Medulla oblongata (tissue), 1 donor: ENCODE measurements around the gene PGD.
"Not testable (repeated sequence)": the region's sequence is repeated elsewhere in the genome, so short reads cannot be mapped to it uniquely, and the experiment has no call there.

Experiments
- DNase-seq: peaks from one replicate; pipeline ENCODE4 v3.0.0-alpha.2; 2015; ENCODE audit errors: extremely low spot score

PGD gene

DNA sequence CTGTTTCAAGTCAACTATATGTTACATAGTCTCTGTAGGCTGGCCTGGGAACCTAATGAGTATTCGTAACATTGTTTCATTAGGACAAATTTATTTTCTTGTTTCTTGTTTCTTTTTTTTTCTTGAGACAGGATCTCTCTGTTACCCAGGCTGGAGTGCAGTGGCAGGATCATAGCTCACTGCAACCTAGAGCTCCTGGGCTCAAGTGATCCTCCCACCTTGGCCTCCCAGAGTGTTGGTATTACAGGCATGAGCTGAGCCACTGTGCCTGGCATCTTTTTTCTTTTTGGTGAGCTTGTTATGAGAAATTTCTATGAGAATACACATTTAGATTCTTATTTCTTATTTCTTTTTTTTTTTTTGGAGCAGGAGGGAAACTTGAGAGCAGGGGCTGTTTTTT is 38.2 kb downstream of the PGD start:
- DNase-seq = no peak

DNA sequence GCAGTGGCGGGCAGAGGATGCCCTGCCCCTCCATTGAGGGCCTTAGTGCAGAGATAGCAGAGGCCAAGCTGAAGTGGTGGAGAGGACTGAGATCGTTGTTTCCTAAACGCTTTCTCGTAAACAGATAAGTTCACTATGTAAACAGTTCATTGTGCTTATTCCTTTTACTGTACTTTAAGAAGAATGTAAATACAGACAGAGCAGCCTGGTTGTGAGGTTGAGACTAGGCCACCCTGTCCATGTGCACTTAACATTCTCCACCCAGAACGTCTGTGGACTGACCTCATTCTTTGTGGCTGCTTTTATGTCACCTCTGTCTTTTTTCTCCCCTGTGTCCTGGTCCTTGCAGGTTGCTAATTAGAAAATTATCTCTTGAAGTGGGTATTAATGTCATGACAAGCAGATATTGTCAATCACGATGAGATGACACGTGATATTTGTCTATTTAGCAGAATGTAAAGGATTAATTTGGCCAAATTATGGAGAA is 39.9 kb downstream of the PGD start:
- no peak for DNase-seq

DNA sequence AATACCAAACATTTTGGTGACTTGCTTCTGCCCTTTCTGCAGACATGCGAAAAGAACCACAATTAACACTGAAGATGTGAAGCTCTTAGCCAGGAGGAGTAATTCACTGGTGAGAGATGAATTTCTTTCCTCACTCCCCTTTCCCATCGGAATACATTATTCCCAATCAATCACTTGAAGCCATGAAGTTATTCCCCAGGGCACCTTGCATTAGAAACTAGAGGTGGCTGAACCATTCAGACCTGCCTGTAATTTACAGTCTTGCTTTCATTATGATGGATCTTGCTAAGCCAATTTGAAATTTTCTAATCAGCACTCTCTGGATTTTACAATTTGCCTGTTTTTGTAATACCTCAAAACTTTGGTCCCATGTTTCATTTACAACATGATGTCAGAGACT is 41.4 kb downstream of the PGD start:
- no peak for DNase-seq

DNA sequence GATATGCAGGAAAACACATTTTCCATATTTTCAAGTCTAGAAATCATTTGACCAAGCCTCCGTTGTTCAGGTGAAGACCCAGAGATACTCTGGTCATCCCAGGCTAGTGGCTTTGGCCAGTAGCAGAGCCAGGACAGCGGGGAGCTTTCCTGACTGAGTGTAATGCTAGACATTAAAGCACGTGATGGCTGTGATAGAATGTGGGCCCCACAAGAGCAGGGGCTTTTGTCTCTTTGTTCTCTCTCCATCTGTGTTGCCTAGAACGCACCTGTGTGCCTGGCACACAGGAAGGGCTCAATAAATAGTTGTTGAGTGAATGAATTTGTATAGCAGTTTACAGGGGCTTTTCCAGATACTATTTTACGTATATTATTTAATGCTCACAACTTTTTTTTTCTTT is 41.9 kb downstream of the PGD start:
- no peak for DNase-seq

DNA sequence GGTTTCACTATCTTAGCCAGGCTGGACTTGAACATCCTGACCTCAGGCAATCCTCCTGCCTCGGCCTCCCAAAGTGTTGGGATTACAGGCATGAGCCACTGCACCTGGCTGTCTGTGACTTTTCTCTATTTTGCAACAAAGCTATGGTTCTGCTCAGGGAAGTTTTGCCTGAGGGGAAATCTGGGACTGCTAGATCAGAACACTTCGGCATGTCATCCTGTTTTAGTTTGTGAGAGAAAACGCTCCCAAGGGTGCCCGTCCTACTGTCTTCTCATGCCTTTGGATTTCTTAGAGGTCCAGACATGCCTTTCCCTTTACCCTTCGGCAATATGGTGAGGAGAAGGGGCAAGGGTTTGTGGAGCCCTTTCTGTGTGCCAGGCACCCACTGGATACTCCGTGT is 45.4 kb downstream of the PGD start:
- no peak for DNase-seq

DNA sequence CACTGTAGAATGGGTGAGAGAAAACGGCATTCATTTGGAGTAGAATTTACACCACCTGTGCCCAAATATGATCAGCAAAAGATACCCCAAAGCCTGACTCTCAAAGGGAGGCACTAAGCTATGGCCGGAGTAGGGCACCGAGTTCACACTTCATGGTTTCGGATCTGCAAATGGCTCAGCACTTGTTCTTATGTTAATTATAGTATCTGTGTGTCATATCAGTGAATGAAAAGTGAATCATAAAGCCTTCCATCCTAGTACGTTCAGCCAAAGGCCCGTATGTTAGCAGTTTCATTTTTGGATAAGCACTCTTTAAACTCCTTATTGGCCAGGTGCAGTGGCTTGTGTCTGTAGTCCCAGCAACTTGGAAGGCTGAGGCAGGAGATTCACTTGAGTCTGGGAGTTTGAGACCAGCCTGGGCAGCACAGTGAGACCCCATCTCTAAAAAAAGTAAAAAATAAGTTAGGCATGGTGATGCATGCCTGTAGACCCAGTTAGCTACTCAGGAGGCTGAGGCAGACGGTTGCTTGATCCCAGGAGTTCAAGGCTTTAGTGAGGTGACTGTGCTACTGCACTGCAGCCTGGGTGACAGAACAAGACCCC is 46.0 kb downstream of the PGD start:
- no peak for DNase-seq

DNA sequence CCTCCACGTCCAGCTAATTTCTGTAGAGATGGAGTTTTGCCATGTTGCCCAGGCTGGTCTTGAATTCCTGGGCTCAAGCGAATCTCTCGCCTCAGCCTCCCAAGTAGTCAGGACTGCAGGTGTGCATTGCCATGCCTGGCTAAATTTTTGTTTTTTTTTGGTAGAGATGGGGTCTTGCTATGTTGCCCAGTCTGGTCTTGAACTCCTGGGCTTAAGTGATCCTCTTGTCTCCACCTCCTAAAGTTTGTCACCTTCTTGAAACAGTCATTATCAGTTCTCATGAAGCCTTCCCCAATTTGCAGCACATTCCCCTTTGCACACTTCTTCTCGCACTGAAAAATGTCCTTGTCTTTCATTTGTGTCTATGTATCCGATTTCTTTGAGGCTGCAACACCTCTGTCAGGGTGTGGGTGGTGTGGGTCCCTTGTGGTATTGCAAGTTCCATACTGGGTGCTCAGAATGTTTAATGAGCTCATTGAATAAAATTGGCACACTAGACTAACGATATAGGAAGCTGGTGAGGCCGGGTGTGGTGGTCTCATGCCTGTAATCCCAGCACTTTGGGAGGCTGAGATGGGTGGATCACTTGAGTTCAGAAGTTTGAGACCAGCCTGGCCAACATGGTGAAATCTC is 48.0 kb downstream of the PGD start:
- DNase-seq = no peak

DNA sequence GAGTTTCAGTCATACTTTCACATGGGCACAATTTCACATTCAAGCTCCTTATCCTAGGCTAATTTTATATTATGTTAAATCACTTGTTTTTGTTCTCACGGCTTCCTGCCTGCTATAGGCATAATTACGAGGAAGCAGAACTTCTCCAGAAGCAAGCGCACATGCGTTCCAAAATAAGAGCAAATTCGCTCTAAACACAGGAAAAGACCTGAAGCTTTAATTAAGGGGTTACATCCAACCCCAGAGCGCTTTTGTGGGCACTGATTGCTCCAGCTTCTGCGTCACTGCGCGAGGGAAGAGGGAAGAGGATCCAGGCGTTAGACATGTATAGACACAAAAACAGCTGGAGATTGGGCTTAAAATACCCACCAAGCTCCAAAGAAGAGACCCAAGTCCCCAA is 50.9 kb downstream of the PGD start, which contains the start of gene CORT:
TSS of gene CORT (plus strand) at position 281 of the 400 bp plus-strand sequence. CDS start 193 bp downstream, outside the sequence.
- DNase-seq = no peak

DNA sequence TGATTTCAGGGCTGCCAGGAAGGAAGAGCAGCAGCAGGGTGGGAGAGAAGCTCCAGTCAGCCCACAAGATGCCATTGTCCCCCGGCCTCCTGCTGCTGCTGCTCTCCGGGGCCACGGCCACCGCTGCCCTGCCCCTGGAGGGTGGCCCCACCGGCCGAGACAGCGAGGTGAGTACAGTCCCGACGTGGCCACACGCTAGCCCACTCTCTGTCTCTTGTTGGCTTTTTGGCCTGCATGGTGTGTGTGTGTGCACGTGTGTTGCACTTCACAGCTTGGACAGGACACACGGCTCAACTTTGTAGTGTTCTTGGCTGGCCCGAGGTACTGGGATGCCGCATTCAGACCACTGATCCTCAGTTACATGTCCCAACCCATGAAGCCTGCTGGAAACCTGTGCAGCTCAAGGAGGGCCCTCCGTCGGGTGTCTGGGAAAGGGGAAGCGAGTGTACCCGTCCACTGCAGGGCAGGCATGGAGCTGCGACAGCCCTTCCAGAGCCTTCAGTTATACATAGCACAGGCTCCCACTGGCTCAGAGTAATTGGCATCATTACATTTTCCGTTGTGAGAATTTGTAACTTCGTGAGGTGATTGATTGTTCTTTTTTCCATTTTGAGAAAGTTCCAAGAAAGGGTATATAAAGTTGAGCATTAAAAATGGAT is 51.4 kb downstream of the PGD start:
- DNase-seq = no peak

DNA sequence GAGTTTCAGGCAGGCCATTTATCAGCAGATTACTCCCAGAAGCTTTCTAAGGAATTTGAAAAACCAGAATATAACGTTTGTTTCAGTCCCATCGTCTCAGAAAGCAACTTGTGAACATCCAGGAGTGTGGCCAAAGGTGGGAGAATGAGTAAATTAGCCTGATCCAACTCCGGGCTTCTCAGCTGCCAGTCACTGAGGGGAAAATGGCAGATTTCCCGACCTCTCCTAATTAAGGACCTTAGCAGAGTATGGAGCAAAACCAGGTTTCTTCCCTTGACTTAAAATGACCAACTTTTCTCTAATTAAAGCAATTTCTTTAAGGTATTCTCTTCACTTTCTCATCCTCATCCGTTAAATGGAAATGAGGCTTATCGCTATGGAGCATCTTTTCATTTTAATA is 52.0 kb downstream of the PGD start:
- no peak for DNase-seq

DNA sequence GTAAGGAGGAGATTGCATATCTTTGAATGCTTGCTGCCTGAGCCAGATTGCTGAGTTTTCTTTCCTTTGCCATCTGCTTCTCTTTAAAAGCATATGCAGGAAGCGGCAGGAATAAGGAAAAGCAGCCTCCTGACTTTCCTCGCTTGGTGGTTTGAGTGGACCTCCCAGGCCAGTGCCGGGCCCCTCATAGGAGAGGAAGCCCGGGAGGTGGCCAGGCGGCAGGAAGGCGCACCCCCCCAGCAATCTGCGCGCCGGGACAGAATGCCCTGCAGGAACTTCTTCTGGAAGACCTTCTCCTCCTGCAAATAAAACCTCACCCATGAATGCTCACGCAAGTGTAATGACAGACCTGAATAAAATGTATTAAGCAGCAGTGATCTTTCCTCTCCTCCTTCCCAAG is 52.4 kb downstream of the PGD start:
- no peak for DNase-seq

DNA sequence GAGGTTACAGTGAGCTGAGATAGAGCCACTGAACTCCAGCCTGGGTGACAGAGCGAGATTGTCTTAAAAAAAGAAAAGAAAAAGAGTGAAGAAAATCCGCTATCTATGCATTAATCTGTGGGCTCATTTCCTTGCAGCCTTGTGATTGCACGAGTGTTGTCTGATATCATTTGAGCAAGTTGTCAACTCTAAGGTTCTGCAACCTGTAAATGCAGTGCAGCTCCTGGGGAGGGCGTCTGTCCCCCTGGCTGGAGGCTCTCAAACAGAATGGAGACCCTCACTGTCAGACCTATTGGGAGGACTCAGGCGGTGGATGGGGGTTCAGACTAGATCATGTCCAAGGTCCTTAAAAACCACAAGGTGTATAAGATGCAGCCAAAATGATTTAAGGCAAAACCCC is 57.2 kb downstream of the PGD start:
- no peak for DNase-seq

DNA sequence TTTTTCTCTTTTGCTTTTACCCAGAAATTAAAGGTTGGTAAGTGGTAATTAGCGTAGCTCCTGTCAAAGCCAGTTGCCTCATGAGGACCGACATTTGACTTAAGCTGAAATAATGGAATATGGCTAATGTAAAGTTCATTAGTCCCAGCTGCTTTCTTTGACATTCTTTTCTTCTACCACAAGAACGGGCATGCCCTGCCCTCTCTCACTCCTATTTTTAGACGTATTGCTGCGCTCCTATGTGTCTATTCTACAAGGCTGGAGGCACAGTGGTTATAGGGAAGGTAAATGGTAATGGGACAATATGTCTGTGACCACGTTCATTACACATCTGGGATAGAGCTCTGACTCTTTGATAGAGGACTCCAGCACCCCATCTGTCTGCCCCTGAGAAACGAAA is 57.8 kb downstream of the PGD start:
- DNase-seq = no peak

DNA sequence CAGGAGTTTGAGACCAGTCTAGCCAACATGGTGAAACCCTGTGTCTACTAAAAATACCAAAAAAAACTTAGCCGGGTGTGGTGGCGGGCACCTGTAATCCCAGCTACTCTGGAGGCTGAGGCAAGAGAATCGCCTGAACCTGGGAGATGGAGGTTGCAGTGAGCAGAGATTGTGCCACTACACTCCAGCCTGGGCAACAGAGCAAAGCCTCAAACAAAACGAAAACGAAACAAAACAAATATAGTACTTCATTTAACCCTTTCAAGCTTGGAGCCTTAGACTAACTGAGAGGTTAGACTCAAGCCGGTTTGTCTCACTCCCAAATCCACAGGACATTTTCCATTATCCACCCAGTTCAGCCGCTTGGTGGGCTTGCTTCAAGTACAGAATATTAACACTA is 58.6 kb downstream of the PGD start:
- DNase-seq = not testable (repeated sequence)

DNA sequence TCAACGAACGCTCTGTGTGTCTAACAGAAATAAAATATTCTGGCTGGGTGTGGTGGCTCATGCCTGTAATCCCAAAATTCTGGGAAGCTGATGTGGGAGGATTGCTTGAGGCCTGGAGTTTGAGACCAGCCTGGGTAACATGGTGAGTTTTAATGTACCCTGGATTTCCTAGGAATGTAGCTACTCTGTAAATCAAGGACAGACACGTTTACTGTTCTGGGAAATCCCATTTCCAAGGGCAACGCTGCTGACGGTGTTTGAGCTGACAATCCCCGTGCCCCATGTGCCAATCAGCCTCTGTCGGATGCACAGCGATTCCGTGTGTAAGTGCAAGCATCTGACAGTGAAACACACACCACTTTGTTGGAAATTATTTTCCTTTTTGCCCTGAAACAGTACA is 59.0 kb downstream of the PGD start:
- DNase-seq = no peak

DNA sequence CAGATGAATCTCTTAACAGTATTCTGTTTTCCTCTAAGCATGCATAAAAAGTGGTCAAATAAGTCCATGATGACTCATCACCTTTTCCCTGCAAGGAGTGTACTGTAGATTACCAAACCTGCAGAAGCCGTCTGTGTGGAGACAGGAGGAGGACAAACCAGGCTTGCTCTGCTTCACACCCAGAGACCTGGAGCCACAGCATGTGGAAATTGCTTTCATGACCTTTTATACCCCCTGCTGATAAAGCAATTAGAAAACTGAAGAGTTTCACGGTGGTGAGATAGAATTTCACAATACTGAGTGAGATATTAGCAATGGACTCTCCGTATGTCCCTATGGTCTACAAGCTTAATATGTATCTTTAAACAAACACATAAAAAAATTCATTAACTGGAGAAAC is 60.3 kb downstream of the PGD start:
- no peak for DNase-seq

DNA sequence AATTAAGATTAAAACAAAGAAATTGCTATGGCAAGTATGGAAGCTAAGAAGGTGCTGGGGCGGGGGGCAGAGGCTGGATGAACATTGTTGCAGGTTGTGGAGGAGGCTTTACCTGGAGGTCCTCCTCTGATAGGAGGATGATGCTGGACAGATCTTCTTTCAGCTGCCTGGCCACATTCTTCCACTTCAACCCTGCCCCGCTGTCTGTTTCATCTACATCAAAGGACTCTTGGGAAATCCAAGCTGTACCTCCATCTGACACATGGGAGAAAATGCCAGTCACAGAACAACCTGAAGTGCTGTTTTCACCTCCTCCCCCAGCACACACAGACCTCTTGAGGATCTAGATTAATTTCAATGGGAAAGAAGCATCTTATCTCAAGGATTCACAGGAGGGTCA is 68.2 kb downstream of the PGD start:
- DNase-seq = no peak

DNA sequence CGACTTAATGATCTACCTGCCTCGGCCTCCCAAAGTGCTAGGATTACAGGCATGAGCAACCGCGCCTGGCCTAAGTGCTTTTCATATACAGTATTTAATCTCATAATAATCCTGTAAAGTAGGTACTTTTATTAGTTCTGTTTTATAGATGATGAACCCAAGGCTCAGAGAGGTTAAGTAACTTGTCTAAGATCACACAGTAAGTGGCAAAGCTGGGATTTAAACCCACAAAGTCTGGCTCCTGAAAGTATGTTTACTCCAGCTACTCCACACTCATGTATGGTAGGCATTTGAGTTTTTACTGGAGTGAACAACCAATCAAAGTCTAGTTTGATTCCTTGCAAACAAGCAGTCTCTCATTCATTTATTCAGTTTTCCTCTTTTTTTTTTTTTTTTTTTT is 71.2 kb downstream of the PGD start:
- no peak for DNase-seq
